Smooth muscle cell (in vitro differentiated cells): Measurements from ENCODE around the gene ZNF638. TPM values are rescaled to one million over a fixed set of nuclear protein-coding genes. Genes with fewer than 3 reads are reported as not detected.

Experiments
- DNase-seq: peaks from one replicate; lab custom pipeline; 2025; ENCODE audit not compliant: unreplicated experiment; lab: John Stamatoyannopoulos, UW
- H2AFZ ChIP-seq: fragments of 200-600 bp; sonication (generic); 2 replicates; pipeline ENCODE4 v1.6.0; 2016; ENCODE audit warnings: antibody characterized with exemption, low read depth, mild to moderate bottlenecking
- H3F3A ChIP-seq: fragments of 200-600 bp; sonication (generic); 2 replicates; pipeline ENCODE4 v1.6.0; 2017; ENCODE audit warnings: antibody characterized with exemption, low read depth
- H3K27ac ChIP-seq: fragments of 200-600 bp; sonication (generic); 2 replicates; pipeline ENCODE4 v1.5.1; 2016; ENCODE audit warnings: low read depth, mild to moderate bottlenecking
- H3K27me3 ChIP-seq: fragments of 200-600 bp; sonication (generic); 2 replicates; pipeline ENCODE4 v1.6.1; 2016; ENCODE audit warnings: low read depth, mild to moderate bottlenecking
- H3K36me3 ChIP-seq: fragments of 200-600 bp; sonication (generic); 2 replicates; pipeline ENCODE4 v1.5.1; 2016; ENCODE audit warnings: low read depth
- H3K4me1 ChIP-seq: fragments of 200-600 bp; sonication (generic); 2 replicates; pipeline ENCODE4 v1.5.1; 2016; ENCODE audit warnings: low read depth
- H3K4me2 ChIP-seq: fragments of 200-600 bp; sonication (generic); 2 replicates; pipeline ENCODE4 v1.6.0; 2016; ENCODE audit warnings: mild to moderate bottlenecking
- H3K4me3 ChIP-seq: fragments of 200-600 bp; sonication (generic); 2 replicates; pipeline ENCODE4 v1.5.1; 2016; ENCODE audit warnings: mild to moderate bottlenecking
- H3K79me2 ChIP-seq: fragments of 200-600 bp; sonication (generic); 2 replicates; pipeline ENCODE4 v1.6.0; 2016; ENCODE audit warnings: low read depth, mild to moderate bottlenecking
- H3K9ac ChIP-seq: fragments of 200-600 bp; sonication (generic); 2 replicates; pipeline ENCODE4 v1.6.0; 2016; ENCODE audit warnings: low read depth
- H3K9me3 ChIP-seq: fragments of 200-600 bp; sonication (generic); replicated peaks from 2 replicates; pipeline ENCODE4 v1.5.1; 2016; ENCODE audit warnings: low read depth
- H4K20me1 ChIP-seq: fragments of 200-600 bp; sonication (generic); 2 replicates; pipeline ENCODE4 v1.6.0; 2016; ENCODE audit warnings: low read depth
- CTCF ChIP-seq: fragments of 200-600 bp; sonication (generic); IDR thresholded peaks from 2 replicates; pipeline ENCODE4 v1.5.1; 2017; ENCODE audit warnings: borderline replicate concordance, mild to moderate bottlenecking, antibody characterized with exemption; ENCODE audit not compliant: insufficient read depth, poor library complexity, severe bottlenecking
- WGBS: methylation state at CpG from one replicate; pipeline ENCODE4 v1.1.7; 2016; ENCODE audit warnings: low lambda C conversion rate; 5-methylcytosine and 5-hydroxymethylcytosine counted together
- polyA plus RNA-seq: library from polyadenylated mRNA; unstranded; fragments of >200 nt; fragmentation: Nextera tagmentation; extraction: Ambion mirVana; gene quantifications from 2 replicates; pipeline ENCODE4 v1.2.1, GENCODE V29; 2016
- total RNA-seq: library from RNA; depleted of rRNA; stranded (reverse); fragments of >200 nt; gene quantifications from 2 replicates; pipeline ENCODE4 v1.2.3, GENCODE V29; 2014

Gene ZNF638
- total and polyA plus RNA-seq, 2 experiments from 2014 or later: 44.8 to 159 TPM

GRCh38 chr2:71422786-71423185 is 91.2 kb downstream of the ZNF638 start:
- DNase-seq: no peak
- Histone ChIP-seq H3K9me3 (no peaks in the 10 kb centered on the region), H3K27me3 (no peaks in the 10 kb centered on the region), H3K27ac (no peak overlapping the region), H3K9ac (no peak overlapping the region), H3K4me2 (no peak overlapping the region), H3K79me2 (peaks cover 4% of the 10 kb centered on the region), H3K4me1 (peaks cover 3% of the 10 kb centered on the region), H4K20me1 (peaks cover 7% of the 10 kb centered on the region), H3F3A (no peaks in the 10 kb centered on the region), H3K4me3 (no peak overlapping the region), H2AFZ (no peak overlapping the region), H3K36me3 (peaks cover 22% of the 10 kb centered on the region)
- WGBS: 96% methylated on average over 2 of the region's 2 CpGs
- no peak for TF ChIP-seq CTCF

GRCh38 chr2:71423817-71424420 is 92.3 kb downstream of the ZNF638 start:
- Histone ChIP-seq H3K4me3 (no peak overlapping the region), H2AFZ (no peak overlapping the region), H3K9me3 (no peaks in the 10 kb centered on the region), H3K79me2 (no peaks in the 10 kb centered on the region), H3K9ac (no peak overlapping the region), H3K36me3 (peaks cover 28% of the 10 kb centered on the region), H3F3A (no peaks in the 10 kb centered on the region), H3K4me1 (no peaks in the 10 kb centered on the region), H4K20me1 (peaks cover 12% of the 10 kb centered on the region), H3K4me2 (no peak overlapping the region), H3K27ac (no peak overlapping the region), H3K27me3 (no peaks in the 10 kb centered on the region)
- no peak for DNase-seq
- TF ChIP-seq CTCF: no peak
- WGBS: 95% methylated on average over 3 of the region's 3 CpGs

GRCh38 chr2:71426721-71427120 is 95.1 kb downstream of the ZNF638 start:
- H3K9ac ChIP-seq: no peak overlapping the region
- H3K4me1 ChIP-seq: no peaks in the 10 kb centered on the region
- no peak overlapping the region for H3K4me3 ChIP-seq
- DNase-seq: no peak
- peaks cover 14% of the 10 kb centered on the region for H4K20me1 ChIP-seq
- H3K27ac ChIP-seq: no peak overlapping the region
- no peaks in the 10 kb centered on the region for H3F3A ChIP-seq
- peaks cover 5% of the 10 kb centered on the region for H3K79me2 ChIP-seq
- H2AFZ ChIP-seq: no peak overlapping the region
- H3K9me3 ChIP-seq: no peaks in the 10 kb centered on the region
- H3K27me3 ChIP-seq: no peaks in the 10 kb centered on the region
- WGBS: 85% methylated on average over 2 of the region's 2 CpGs
- no peak for TF ChIP-seq CTCF
- peaks cover 37% of the 10 kb centered on the region for H3K36me3 ChIP-seq
- no peak overlapping the region for H3K4me2 ChIP-seq
